Stomach smooth muscle (tissue), 2 donors: Measurements from ENCODE around the gene WNT7B.
A peak's percentile ranks its signal among the peaks of the same experiment; 100 is the strongest.

ENCODE experiments used
- H3K27ac ChIP-seq: one replicate; pipeline ENCODE4 v1.7.0; 2013; ENCODE audit warnings: mild to moderate bottlenecking, low read length, inconsistent platforms
- H3K27me3 ChIP-seq, 2 donors: one replicate each; pipeline ENCODE4 v1.7.0; 2013; ENCODE audit warnings: low read length in 2 of 2; ENCODE audit not compliant: insufficient read depth in 2 of 2, control insufficient read depth in 1 of 2
- H3K36me3 ChIP-seq, 2 donors: one replicate each; pipeline ENCODE4 v1.7.0; 2013; ENCODE audit warnings: low read length in 2 of 2; ENCODE audit not compliant: control insufficient read depth in 2 of 2, insufficient read depth in 2 of 2
- H3K4me1 ChIP-seq: one replicate; pipeline ENCODE4 v1.7.0; 2013; ENCODE audit warnings: low read length; ENCODE audit not compliant: control insufficient read depth, insufficient read depth
- H3K4me3 ChIP-seq, 2 donors: one replicate each; pipeline ENCODE4 v1.7.0; 2013; ENCODE audit warnings: low read length in 2 of 2
- H3K9ac ChIP-seq, 2 donors: one replicate each; pipeline ENCODE4 v1.7.0; 2013; ENCODE audit warnings: low read length in 2 of 2, mild to moderate bottlenecking in 1 of 2
- H3K9me3 ChIP-seq, 2 donors: one replicate each; pipeline ENCODE4 v1.7.0; 2013; ENCODE audit warnings: low read length in 2 of 2; ENCODE audit not compliant: control insufficient read depth in 2 of 2
- donor health status: healthy.
- donor health status: Pancreatic carcinoma.

Gene WNT7B

DNA sequence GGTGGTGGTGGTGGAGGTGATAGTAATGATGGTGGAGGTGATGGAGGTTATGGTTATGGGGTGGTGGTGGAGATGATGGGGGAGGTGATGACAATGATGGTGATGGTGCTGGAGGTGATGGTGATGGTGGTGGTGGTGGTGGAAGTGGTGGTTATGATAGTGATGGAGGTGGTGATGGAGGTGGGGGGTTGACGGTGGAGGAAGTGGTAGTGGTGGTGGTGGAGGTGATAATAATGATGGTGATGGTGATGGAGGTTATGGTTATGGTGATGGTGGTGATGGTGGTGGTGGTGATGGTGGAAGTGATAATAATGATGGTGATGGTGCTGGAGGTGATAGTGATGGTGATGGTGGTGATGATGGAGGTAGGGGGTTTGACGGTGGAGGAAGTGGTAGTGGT lies 16.9 kb upstream of the WNT7B start:
- H3K4me3 ChIP-seq = no peak overlapping the region
- no peaks in the 10 kb centered on the region for H3K27me3 ChIP-seq
- H3K36me3 ChIP-seq = no peaks in the 10 kb centered on the region
- no peak overlapping the region for H3K27ac ChIP-seq
- peaks cover 42% of the 10 kb centered on the region for H3K4me1 ChIP-seq
- no peak overlapping the region for H3K9ac ChIP-seq
- no peaks in the 10 kb centered on the region for H3K9me3 ChIP-seq

GRCh38 chr22:45993143-45993692 lies 16.3 kb upstream of the WNT7B start:
- Histone ChIP-seq H3K36me3 (no peaks in the 10 kb centered on the region), H3K27ac (no peak overlapping the region), H3K9me3 (no peaks in the 10 kb centered on the region), H3K27me3 (no peaks in the 10 kb centered on the region), H3K4me3 (no peak overlapping the region), H3K9ac (no peak overlapping the region), H3K4me1 (peaks cover 36% of the 10 kb centered on the region)

DNA sequence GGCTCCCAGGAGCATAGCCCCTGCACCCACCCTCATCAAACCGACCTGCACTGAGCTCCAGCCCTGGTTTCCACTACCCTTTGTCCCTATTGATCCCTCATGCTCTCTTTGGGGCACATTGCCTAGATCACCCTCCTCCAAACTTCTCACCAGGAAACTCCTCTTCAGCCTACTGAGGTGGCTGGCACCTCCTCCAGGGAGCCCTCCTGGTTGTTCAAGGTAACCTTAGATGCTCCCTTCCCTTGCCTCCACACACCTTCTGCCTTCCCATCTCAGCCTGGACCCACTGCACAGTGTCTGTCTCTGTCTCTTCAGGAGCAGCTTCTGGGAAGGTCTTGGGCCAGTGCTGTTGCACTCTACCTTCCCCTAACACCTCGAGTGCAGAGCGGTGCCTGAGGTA lies 15.8 kb upstream of the WNT7B start:
- Histone ChIP-seq H3K4me3 (no peak overlapping the region), H3K36me3 (no peaks in the 10 kb centered on the region), H3K9me3 (no peaks in the 10 kb centered on the region), H3K9ac (no peak overlapping the region), H3K27ac (no peak overlapping the region), H3K27me3 (no peaks in the 10 kb centered on the region), H3K4me1 (peaks cover 32% of the 10 kb centered on the region)

DNA sequence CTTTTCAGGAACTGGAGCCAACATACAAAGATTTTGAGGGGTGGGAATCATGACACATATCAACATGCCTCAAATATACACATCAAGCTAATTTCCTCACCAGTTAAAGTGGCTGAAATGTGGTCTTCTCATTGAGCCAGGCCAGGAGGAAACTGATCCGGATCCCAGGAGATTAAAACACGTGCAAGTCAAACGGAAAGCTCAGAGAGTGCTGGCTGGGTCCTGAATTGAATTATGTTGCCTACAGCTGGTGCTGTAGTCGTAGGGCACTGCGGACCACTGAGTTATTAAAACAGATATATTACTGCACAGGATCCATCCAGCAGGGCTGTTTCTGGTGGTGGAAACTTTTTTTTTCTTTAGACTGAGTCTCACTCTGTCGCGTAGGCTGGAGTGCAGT lies 14.1 kb upstream of the WNT7B start:
- Histone ChIP-seq H3K36me3 (no peaks in the 10 kb centered on the region), H3K27me3 (no peaks in the 10 kb centered on the region), H3K9me3 (peaks cover 0 to 5% of the 10 kb centered on the region in 2 donors), H3K9ac (no peak overlapping the region), H3K27ac (no peak overlapping the region), H3K4me3 (no peak overlapping the region), H3K4me1 (peaks cover 17% of the 10 kb centered on the region)

DNA sequence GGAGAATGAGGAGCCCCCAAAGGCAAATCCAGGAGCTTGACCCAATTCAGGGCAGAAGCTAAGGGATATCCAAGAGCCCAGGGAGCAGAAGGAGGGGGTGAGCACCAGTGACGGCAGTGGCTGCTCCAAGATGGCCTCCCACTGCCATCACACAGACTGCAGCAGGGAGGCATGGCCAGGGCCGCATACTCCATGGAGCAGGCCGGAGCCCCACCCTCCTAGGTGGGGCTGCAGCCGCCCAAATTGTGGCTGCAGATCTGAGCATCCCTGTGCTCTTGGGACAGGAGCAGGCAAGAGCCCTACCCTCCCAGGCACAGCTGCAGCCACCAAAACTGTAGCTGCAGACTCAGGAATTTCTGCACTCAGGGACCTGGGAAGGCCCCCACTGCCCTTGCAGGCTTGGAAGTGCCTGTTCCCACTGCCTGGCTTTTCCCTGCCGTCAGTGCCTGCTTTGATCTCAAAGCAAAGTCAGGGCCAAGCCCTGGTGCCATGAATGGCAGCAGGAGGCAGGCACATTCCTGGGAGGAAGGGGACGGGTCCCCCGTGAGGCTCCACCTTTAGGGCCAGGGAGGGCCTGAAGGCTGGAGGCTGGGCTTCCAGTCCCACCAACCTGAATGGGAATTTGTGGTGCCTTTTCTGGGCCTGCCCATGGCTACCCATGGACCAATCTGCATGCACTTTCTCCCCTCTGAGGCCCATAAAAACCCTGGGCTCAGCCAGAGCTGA lies 10.3 kb upstream of the WNT7B start:
- H3K4me1 ChIP-seq = no peaks in the 10 kb centered on the region
- no peak overlapping the region for H3K9ac ChIP-seq

DNA sequence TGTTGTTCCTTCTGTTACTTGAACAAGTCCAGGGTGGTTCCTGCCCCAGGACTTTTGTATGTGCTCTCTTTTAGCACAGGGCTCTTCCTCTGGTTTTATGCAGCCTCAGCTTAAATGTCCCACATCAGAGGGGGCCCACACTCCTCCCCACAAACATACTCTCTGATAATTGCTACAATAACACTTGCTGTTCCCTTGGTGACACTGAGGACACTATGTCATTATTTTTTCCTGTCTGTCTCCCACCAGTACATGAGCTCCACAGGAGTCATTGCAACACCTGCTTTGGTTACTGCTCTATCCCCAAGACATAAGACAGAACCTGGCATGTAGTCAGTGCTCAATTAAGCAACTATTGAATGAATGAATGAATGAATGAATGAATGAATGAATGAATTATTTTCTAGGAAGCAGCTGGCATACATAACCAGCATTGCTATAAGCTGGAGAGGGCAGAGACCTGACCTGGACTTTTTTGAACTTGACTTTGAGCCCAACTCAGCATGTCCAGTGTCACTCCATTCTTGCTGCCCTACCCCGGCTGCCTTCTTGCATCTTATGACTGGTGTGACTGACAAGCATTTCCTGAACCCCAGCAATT lies 7.5 kb upstream of the WNT7B start:
- Histone ChIP-seq H3K9me3 (peaks cover 6 to 17% of the 10 kb centered on the region in 2 donors), H3K27me3 (peaks cover 0 to 13% of the 10 kb centered on the region in 2 donors), H3K36me3 (no peaks in the 10 kb centered on the region), H3K27ac (no peak overlapping the region), H3K9ac (no peak overlapping the region), H3K4me3 (no peak overlapping the region), H3K4me1 (no peaks in the 10 kb centered on the region)

More for the DNA sequence above, 10.3 kb upstream of the WNT7B start:
- Histone ChIP-seq H3K36me3 (no peaks in the 10 kb centered on the region), H3K4me3 (no peak overlapping the region), H3K27me3 (no peaks in the 10 kb centered on the region), H3K27ac (no peak overlapping the region), H3K9me3 (peaks cover 6 to 17% of the 10 kb centered on the region in 2 donors)

DNA sequence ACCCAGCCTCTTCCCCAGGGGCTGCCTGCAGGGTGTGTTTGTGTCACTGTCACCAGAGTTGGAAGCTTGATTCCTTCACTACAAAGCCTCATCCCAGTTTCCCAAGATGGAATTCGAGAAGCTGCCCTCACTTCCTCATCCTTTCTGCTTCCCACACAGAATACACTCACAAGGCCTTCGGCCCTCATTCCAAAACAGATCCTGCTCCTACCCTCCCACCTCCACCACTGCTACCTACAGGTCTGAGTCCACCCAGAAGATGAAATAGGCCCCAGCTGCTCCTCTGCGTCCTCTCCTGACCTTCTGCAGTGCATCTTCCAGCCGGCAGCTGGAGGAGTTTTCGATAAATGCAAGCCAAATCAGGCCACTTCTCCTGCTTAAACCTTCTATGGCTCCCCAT lies 6.8 kb upstream of the WNT7B start:
- Histone ChIP-seq H3K4me3 (no peak overlapping the region), H3K27me3 (peaks cover 6 to 17% of the 10 kb centered on the region in 2 donors), H3K4me1 (peaks cover 6% of the 10 kb centered on the region), H3K27ac (no peak overlapping the region), H3K36me3 (no peaks in the 10 kb centered on the region), H3K9me3 (peaks cover 6 to 17% of the 10 kb centered on the region in 2 donors), H3K9ac (no peak overlapping the region)

DNA sequence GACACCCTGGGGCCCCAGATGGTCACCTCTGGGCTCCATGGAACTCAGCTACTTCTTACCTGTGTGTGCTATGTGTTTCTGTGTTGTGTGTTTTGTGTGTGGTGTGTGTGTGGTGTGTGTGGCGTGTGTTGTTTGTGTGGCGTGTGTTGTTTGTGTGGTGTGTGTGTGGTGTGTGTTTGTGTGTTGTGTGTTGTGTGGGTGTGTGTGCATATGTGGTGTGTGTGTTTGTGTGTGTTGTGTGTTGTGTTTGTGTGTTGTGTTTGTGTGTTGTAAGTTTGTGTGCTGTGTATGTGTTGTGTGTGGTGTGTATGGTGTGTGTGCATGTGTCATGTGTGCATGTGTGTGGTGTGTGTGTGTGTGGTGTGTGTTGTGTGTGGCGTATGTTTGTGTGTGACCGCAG lies 3.8 kb upstream of the WNT7B start:
- Histone ChIP-seq H3K4me1 (peaks cover 25% of the 10 kb centered on the region), H3K27me3 (peaks cover 29 to 30% of the 10 kb centered on the region in 2 donors), H3K27ac (no peak overlapping the region), H3K4me3 (no peak overlapping the region), H3K9ac (no peak overlapping the region), H3K36me3 (no peaks in the 10 kb centered on the region), H3K9me3 (peaks cover 6 to 8% of the 10 kb centered on the region in 2 donors)

DNA sequence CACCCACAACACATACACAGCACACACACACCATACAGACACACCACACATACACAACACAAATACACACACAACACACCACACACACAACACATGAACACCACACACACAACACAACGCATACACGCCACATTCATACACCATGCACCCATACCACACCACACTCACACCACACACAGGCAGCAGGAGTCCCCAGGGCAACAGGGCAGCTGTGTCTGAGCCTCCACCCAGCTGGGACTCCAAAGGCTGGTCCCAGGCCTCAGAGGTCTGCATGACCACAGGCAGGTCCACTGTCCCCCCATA lies 3.3 kb upstream of the WNT7B start:
- Histone ChIP-seq H3K4me3 (no peak overlapping the region), H3K27me3 (peaks cover 32 to 35% of the 10 kb centered on the region in 2 donors), H3K4me1 (peaks cover 30% of the 10 kb centered on the region), H3K36me3 (no peaks in the 10 kb centered on the region), H3K9me3 (peaks cover under 1 to 4% of the 10 kb centered on the region in 2 donors), H3K9ac (no peak overlapping the region), H3K27ac (no peak overlapping the region)

GRCh38 chr22:45978275-45978713 lies 1.3 kb upstream of the WNT7B start:
- H3K9ac ChIP-seq = no peak overlapping the region
- H3K4me3 ChIP-seq = peak overlapping the region in 1 of 2 donors; percentile 72
- H3K27ac ChIP-seq = no peak overlapping the region
- peaks cover 50 to 54% of the 10 kb centered on the region in 2 donors for H3K27me3 ChIP-seq
- no peaks in the 10 kb centered on the region for H3K36me3 ChIP-seq
- peaks cover 31% of the 10 kb centered on the region for H3K4me1 ChIP-seq
- H3K9me3 ChIP-seq = no peaks in the 10 kb centered on the region
